Body of pancreas (tissue), 4 donors: ENCODE data around the gene ICE2. TPM values are rescaled to one million over a fixed set of nuclear protein-coding genes. Genes with fewer than 3 reads are reported as not detected.

Experiments used
- ATAC-seq: fragments of 150-250 bp; one replicate; pipeline ENCODE4 v1.9.1; 2016
- DNase-seq, 4 donors: peaks; one replicate each; pipeline ENCODE4 v3.0.0-alpha.2; 2019
- H3K27ac ChIP-seq, 4 donors: fragments of 200-600 bp; sonication (generic); 1 replicate in 3 of 4; 2 replicates in 1 of 4; pipeline versions ENCODE4 v1.5.1 to v1.6.1; 2016 to 2019; ENCODE audit warnings: mild to moderate bottlenecking in 1 of 4, mixed read lengths in 1 of 4, moderate library complexity in 1 of 4
- H3K27me3 ChIP-seq, 2 donors: fragments of 200-600 bp; sonication (generic); one replicate each; pipeline ENCODE4 v1.6.0; 2016; ENCODE audit warnings: mild to moderate bottlenecking in 1 of 2
- H3K36me3 ChIP-seq, 2 donors: fragments of 200-600 bp; sonication (generic); replicated peaks in 1 of 2; 2 replicates each; pipeline ENCODE4 v1.5.1; 2016; ENCODE audit warnings: low read depth in 2 of 2; ENCODE audit not compliant: insufficient read depth in 1 of 2
- H3K4me1 ChIP-seq: fragments of 200-600 bp; sonication (generic); one replicate; pipeline ENCODE4 v1.6.0; 2016
- H3K4me3 ChIP-seq, 2 donors: fragments of 200-600 bp; sonication (generic); 1 replicate in 1 of 2; 2 replicates in 1 of 2; pipeline ENCODE4 v1.5.1; 2016 to 2019
- H3K9me3 ChIP-seq, 3 donors: fragments of 200-600 bp; sonication (generic); 1 replicate in 2 of 3; 2 replicates in 1 of 3; pipeline ENCODE4 v1.5.1; 2016
- CTCF ChIP-seq, 7 experiments: fragments of 450-650 bp in 4 of 7; fragments of 200-600 bp in 3 of 7; sonication (generic) in 3 of 7; IDR thresholded peaks; one replicate each; pipeline ENCODE4 v1.5.1; 2016 to 2019; ENCODE audit warnings: antibody characterized with exemption in 7 of 7
- POLR2A ChIP-seq, 3 donors: fragments of 450-650 bp; IDR thresholded peaks; one replicate each; pipeline ENCODE4 v1.6.1; 2016; ENCODE audit warnings: antibody characterized with exemption in 3 of 3, mild to moderate bottlenecking in 2 of 3
- WGBS, 2 donors: methylation state at CpG; one replicate each; pipeline ENCODE4 v1.1.5; 2017; 5-methylcytosine and 5-hydroxymethylcytosine counted together
- intact Hi-C: fragments of 100-400 bp; cut with DNase I; formaldehyde crosslinking; loops from one replicate; pipeline ENCODE4 v1.15.1; 2023
- total RNA-seq, 2 donors: library from RNA; depleted of rRNA; stranded (reverse); fragments of >200 nt; gene quantifications; one replicate each; pipeline ENCODE4 v1.1.0, GENCODE V29; 2016

Gene ICE2
- total RNA-seq, 2 donors from 2014 or later, result 20.1 to 24.4 TPM

DNA sequence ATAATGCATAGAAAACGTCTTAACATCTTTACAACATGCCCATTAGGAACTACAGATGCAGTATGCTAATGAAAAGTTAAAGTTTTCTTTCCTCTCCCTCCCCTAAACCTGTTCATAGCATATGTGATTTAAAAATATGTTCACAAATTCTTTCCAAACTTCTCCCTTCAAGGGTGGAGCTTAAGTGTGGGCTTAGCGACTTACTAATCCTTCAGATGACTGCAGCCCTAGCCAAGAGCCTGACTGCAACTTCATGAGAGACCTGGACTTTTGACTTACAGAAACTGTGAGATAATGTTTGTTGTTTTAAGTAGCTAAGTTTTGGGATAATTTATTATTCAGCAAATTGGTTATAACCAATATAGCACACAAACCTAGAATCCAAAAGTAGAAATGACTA is 59.2 kb downstream of the ICE2 start:
- Histone ChIP-seq H3K27ac (no peak overlapping the region), H3K4me1 (peaks cover 4% of the 10 kb centered on the region), H3K36me3 (no peaks in the 10 kb centered on the region), H3K27me3 (no peaks in the 10 kb centered on the region), H3K9me3 (no peaks in the 10 kb centered on the region), H3K4me3 (no peak overlapping the region)
- WGBS, 2 donors, result 76% methylated on average over 2 of the region's 2 CpGs
- ATAC-seq (no peak), DNase-seq (no peak)
- TF ChIP-seq POLR2A (IDR thresholded peaks at IDR 0.05), result no peak
- TF ChIP-seq CTCF (IDR thresholded peaks at IDR 0.05), result no peak
- intact Hi-C loops, result no loop called here

- no peaks in the 10 kb centered on the region for H3K9me3 ChIP-seq
- intact Hi-C loops, result no loop called here
- no peak overlapping the region for H3K4me3 ChIP-seq
- no peak for DNase-seq
- 93 to 94% methylated on average over 3 of the region's 3 CpGs for WGBS, 2 donors
- no peak overlapping the region for H3K27ac ChIP-seq
- TF ChIP-seq POLR2A (IDR thresholded peaks at IDR 0.05) (no peak), CTCF (IDR thresholded peaks at IDR 0.05) (no peak)
- no peaks in the 10 kb centered on the region for H3K4me1 ChIP-seq
- no peak for ATAC-seq
- H3K27me3 ChIP-seq, result no peaks in the 10 kb centered on the region
- H3K36me3 ChIP-seq, result no peaks in the 10 kb centered on the region
These were observed 60.8 kb downstream of the ICE2 start for GRCh38 chr15:60418096-60418495.

DNA sequence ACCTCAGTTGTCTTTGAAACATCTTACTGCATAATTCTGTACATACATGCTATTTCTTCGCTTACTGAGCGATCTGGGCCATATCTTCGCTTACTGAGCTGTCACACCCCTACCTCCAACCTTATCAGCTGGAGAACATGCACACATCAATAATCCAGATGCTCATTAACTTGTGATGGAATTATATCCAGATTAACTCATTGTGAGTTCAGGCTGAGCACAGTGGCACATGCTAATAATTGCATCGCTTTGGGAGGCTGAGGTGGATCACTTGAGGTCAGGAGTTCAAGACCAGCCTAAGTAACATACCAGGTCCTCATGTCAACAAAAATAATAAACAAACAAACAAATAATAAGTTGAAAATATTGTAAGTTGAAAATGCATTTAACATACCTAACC is 61.8 kb downstream of the ICE2 start:
- ATAC-seq (no peak), DNase-seq (no peak)
- Histone ChIP-seq H3K4me3 (no peak overlapping the region), H3K27ac (no peak overlapping the region), H3K36me3 (no peaks in the 10 kb centered on the region), H3K9me3 (no peaks in the 10 kb centered on the region), H3K27me3 (no peaks in the 10 kb centered on the region), H3K4me1 (no peaks in the 10 kb centered on the region)
- no peak for TF ChIP-seq POLR2A (IDR thresholded peaks at IDR 0.05)
- TF ChIP-seq CTCF (IDR thresholded peaks at IDR 0.05), result no peak
- WGBS, 2 donors, result 83 to 88% methylated on average over 4 of the region's 4 CpGs
- intact Hi-C loops, result no loop called here

- ATAC-seq, result no peak
These were observed 62.5 kb downstream of the ICE2 start for GRCh38 chr15:60416484-60416883.

GRCh38 chr15:60414016-60414682 is 64.8 kb downstream of the ICE2 start:
- no peak overlapping the region for H3K4me3 ChIP-seq
- WGBS, 2 donors, result 59 to 64% methylated on average over 10 of the region's 10 CpGs
- H3K4me1 ChIP-seq, result no peaks in the 10 kb centered on the region
- intact Hi-C loops, result no loop called here
- DNase-seq, result no peak
- TF ChIP-seq POLR2A (IDR thresholded peaks at IDR 0.05) (no peak), CTCF (IDR thresholded peaks at IDR 0.05) (no peak)
- no peak overlapping the region for H3K27ac ChIP-seq
- no peaks in the 10 kb centered on the region for H3K27me3 ChIP-seq
- no peaks in the 10 kb centered on the region for H3K9me3 ChIP-seq
- ATAC-seq, result no peak
- no peaks in the 10 kb centered on the region for H3K36me3 ChIP-seq

More at GRCh38 chr15:60416484-60416883, 62.5 kb downstream of the ICE2 start:
- Histone ChIP-seq H3K9me3 (no peaks in the 10 kb centered on the region), H3K27me3 (no peaks in the 10 kb centered on the region), H3K4me3 (no peak overlapping the region), H3K4me1 (no peaks in the 10 kb centered on the region), H3K36me3 (no peaks in the 10 kb centered on the region), H3K27ac (no peak overlapping the region)
- WGBS, 2 donors, result 98 to 100% methylated on average over 3 of the region's 3 CpGs
- no peak for TF ChIP-seq POLR2A (IDR thresholded peaks at IDR 0.05)
- no peak for DNase-seq
- intact Hi-C loops, result no loop called here
